Measurements from ENCODE around the gene RNF208. TPM values are rescaled to one million over a fixed set of nuclear protein-coding genes. Genes with fewer than 3 reads are reported as not detected.

RNF208 gene
- total and polyA plus RNA-seq, 10 of the 15 experiments (the other 5 are each of a cell fraction or from before 2014, with no cell fraction given), result 0.06 to 10.7 (median 0.77) TPM

- H3K36me3 ChIP-seq (ENCODE audit: control insufficient read depth in 2 of 2, insufficient read depth in 2 of 2, low read length in 1 of 2), result peaks cover 0 to 7% of the 10 kb centered on the region in 2 experiments; a peak in 2 of 4 replicates
- H3K9me3 ChIP-seq (replicated peaks; ENCODE audit: control insufficient read depth, insufficient read depth, low read length), result no peaks in the 10 kb centered on the region
- FAIRE-seq (no peak), DNase-seq (ENCODE audit: low read depth, low spot score) (no peak), ATAC-seq (no peak)
- no peak overlapping the region for H2AFZ ChIP-seq (ENCODE audit: control insufficient read depth, low read depth, low read length)
- peaks cover 6% of the 10 kb centered on the region for H3K79me2 ChIP-seq (ENCODE audit: control insufficient read depth, insufficient read depth, low read length)
- no peak overlapping the region for H3K9ac ChIP-seq (ENCODE audit: control insufficient read depth, insufficient read depth, low read length)
- H4K20me1 ChIP-seq (ENCODE audit: control insufficient read depth, insufficient read depth), result peaks cover under 1% of the 10 kb centered on the region; the same call in 1 of the 2 replicates
- 0 out of 2 replicates have a peak overlapping the region, but pooled peaks have one; percentile 3 for H3K4me2 ChIP-seq (ENCODE audit: control insufficient read depth, insufficient read depth)
- BruUV-seq (replicated peaks), result no TSS peak
- intact Hi-C loops (cut with micrococcal nuclease; ENCODE audit: unreplicated experiment), result no loop called here
- POLR2A ChIA-PET, result interaction anchor here (2.8 kb wide), 1 partner anchor 29 kb away, joined by 10 read pairs; the partner anchor contains the start of gene CYSRT1
- 91% methylated on average over 9 of the region's 10 CpGs for WGBS (ENCODE audit: insufficient coverage, insufficient replicate concordance, low lambda C conversion rate, missing lambda C conversion rate)
- no peak for TF ChIP-seq IKZF1 (conservative IDR thresholded peaks at IDR 0.05)
- CTCF ChIA-PET, result interaction anchor here (0.6 to 1.1 kb wide), 3 partner anchors 42 to 166 kb away, joined by 3 to 5 read pairs (median 3); no protein-coding TSS in a partner anchor
- H3K4me1 ChIP-seq (ENCODE audit: control insufficient read depth, insufficient read depth, low read length), result peaks cover 6% of the 10 kb centered on the region
- no peak overlapping the region for H3K4me3 ChIP-seq
- H3K27ac ChIP-seq (ENCODE audit: control insufficient read depth, insufficient read depth), result no peak overlapping the region
- SMC1A ChIA-PET (ENCODE audit: uncharacterized antibody, unreplicated experiment), result no interaction called here
- H3K27me3 ChIP-seq (replicated peaks in 1 of 2; ENCODE audit: control insufficient read depth in 2 of 2, insufficient read depth in 2 of 2, low read length in 1 of 2), result no peaks in the 10 kb centered on the region
- in situ Hi-C loops (cut with MboI), result no loop called here
- RAD21 ChIA-PET (ENCODE audit: unreplicated experiment), result no interaction called here
Measured at GRCh38 chr9:137194909-137195308, 27.1 kb downstream of the RNF208 start.

GRCh38 chr9:137194388-137194787 is 27.7 kb downstream of the RNF208 start:
- no peak overlapping the region for H2AFZ ChIP-seq (ENCODE audit: control insufficient read depth, low read depth, low read length)
- H3K9ac ChIP-seq (ENCODE audit: control insufficient read depth, insufficient read depth, low read length), result no peak overlapping the region
- CTCF ChIA-PET, result interaction anchor here (1.1 kb wide), 2 partner anchors 43 to 165 kb away, joined by 3 to 5 read pairs; no protein-coding TSS in a partner anchor
- no peaks in the 10 kb centered on the region for H3K9me3 ChIP-seq (replicated peaks; ENCODE audit: control insufficient read depth, insufficient read depth, low read length)
- 80% methylated on average over 16 of the region's 16 CpGs for WGBS (ENCODE audit: insufficient coverage, insufficient replicate concordance, low lambda C conversion rate, missing lambda C conversion rate)
- H3K27me3 ChIP-seq (replicated peaks in 1 of 2; ENCODE audit: control insufficient read depth in 2 of 2, insufficient read depth in 2 of 2, low read length in 1 of 2), result no peaks in the 10 kb centered on the region
- DNase-seq (ENCODE audit: low read depth, low spot score) (no peak), ATAC-seq (no peak), FAIRE-seq (no peak)
- peaks cover 5% of the 10 kb centered on the region; the same call in 1 of the 2 replicates for H4K20me1 ChIP-seq (ENCODE audit: control insufficient read depth, insufficient read depth)
- H3K36me3 ChIP-seq (ENCODE audit: control insufficient read depth in 2 of 2, insufficient read depth in 2 of 2, low read length in 1 of 2), result peaks cover 0 to 7% of the 10 kb centered on the region in 2 experiments; a peak in 2 of 4 replicates
- peaks cover 9% of the 10 kb centered on the region for H3K4me1 ChIP-seq (ENCODE audit: control insufficient read depth, insufficient read depth, low read length)
- no peak overlapping the region for H3K4me3 ChIP-seq
- peaks cover 11% of the 10 kb centered on the region for H3K79me2 ChIP-seq (ENCODE audit: control insufficient read depth, insufficient read depth, low read length)
- RAD21 ChIA-PET (ENCODE audit: unreplicated experiment), result no interaction called here
- intact Hi-C loops (cut with micrococcal nuclease; ENCODE audit: unreplicated experiment) (no loop called here), in situ Hi-C loops (cut with MboI) (no loop called here)
- POLR2A ChIA-PET, result interaction anchor here (2.8 kb wide), 1 partner anchor 30 kb away, joined by 10 read pairs; the partner anchor contains the start of gene CYSRT1
- H3K4me2 ChIP-seq (ENCODE audit: control insufficient read depth, insufficient read depth), result no peak overlapping the region
- no peak for TF ChIP-seq MAX (IDR thresholded peaks at IDR 0.05; ENCODE audit: low read depth, low read length)
- no peak for TF ChIP-seq NFYB (IDR thresholded peaks at IDR 0.05; ENCODE audit: insufficient read depth, low read depth, low read length)
- TF ChIP-seq ZZZ3 (IDR thresholded peaks at IDR 0.05; ENCODE audit: control insufficient read depth, insufficient read length, low read depth), result no peak
- TF ChIP-seq E4F1 (IDR thresholded peaks at IDR 0.05; ENCODE audit: borderline replicate concordance, partially characterized antibody), result no peak
- TF ChIP-seq KDM1A (IDR thresholded peaks at IDR 0.05; ENCODE audit: borderline replicate concordance), result no peak
- TF ChIP-seq SMAD5 (IDR thresholded peaks at IDR 0.05; ENCODE audit: low read depth), result no peak
- TF ChIP-seq EED (IDR thresholded peaks at IDR 0.05; ENCODE audit: low read depth), result no peak
- TF ChIP-seq NR2C2 (IDR thresholded peaks at IDR 0.05; ENCODE audit: borderline replicate concordance, control insufficient read depth, insufficient read length, low read depth), result no peak
- no peak for TF ChIP-seq PML (IDR thresholded peaks at IDR 0.05; ENCODE audit: low read length)
- TF ChIP-seq ELK1 (IDR thresholded peaks at IDR 0.05; ENCODE audit: low read depth, low read length), result no peak
- no peak for TF ChIP-seq POLR2A (IDR thresholded peaks at IDR 0.05; ENCODE audit: low read depth, low read length)
- TF ChIP-seq NR2C1 (IDR thresholded peaks at IDR 0.05), result no peak
- H3K27ac ChIP-seq (ENCODE audit: control insufficient read depth, insufficient read depth), result no peak overlapping the region
- no TSS peak for BruUV-seq (replicated peaks)
- SMC1A ChIA-PET (ENCODE audit: uncharacterized antibody, unreplicated experiment), result no interaction called here
